IPS-18c (cell line): ENCODE data around the gene TAPT1.

Experiments
- H3K4me3 ChIP-seq: 2 replicates; pipeline ENCODE4 v1.7.0; 2013; ENCODE audit warnings: low read depth, mild to moderate bottlenecking, low read length, moderate library complexity; ENCODE audit not compliant: insufficient read depth
- H3K9me3 ChIP-seq: one replicate; pipeline ENCODE4 v1.6.1; 2013; ENCODE audit warnings: mild to moderate bottlenecking, low read length, moderate library complexity; ENCODE audit not compliant: control insufficient read depth, insufficient read depth

The TAPT1 gene

GRCh38 chr4:16255730-16256129, 29.5 kb upstream of the TAPT1 start:
- Histone ChIP-seq H3K9me3 (no peaks in the 10 kb centered on the region), H3K4me3 (no peak overlapping the region)

DNA sequence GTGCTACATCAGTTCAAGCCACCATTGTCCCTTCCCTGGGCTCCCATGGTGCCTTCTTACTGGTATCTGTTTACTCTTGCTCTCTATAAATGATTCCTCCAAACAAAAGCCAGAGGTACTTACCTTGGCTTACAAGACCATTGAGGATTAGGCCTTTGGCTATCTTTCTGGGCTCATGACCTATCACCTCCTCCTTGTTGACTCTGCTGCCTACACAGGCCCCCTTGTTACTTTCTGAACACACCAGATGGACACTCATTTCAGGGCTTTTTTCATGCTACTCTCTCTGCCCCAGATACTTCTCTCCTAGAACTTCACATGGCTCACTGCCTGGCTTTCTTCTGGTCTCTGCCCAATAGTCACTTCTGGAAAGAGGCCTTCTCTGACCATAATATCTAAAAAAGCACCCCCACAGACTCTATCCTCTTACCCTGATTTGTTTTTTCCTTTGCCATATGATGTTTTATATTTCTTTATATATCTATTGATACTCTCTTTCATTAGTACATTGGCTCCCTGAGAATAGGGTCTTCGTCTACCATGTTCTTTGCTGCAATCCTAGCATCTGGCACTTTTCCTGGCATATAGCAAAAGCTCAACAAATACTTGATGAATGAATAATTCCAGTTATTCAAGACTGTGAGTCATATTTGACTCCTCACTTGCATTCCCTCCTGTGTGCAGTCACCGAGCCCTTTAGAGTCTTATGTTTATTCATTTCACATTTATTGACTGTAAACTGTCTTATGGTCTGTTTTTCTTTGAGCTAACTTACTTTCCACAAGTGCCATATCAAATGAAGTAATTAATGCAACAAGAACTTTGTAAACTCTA, 27.1 kb upstream of the TAPT1 start:
- H3K9me3 ChIP-seq, result no peaks in the 10 kb centered on the region
- H3K4me3 ChIP-seq, result no peak overlapping the region

DNA sequence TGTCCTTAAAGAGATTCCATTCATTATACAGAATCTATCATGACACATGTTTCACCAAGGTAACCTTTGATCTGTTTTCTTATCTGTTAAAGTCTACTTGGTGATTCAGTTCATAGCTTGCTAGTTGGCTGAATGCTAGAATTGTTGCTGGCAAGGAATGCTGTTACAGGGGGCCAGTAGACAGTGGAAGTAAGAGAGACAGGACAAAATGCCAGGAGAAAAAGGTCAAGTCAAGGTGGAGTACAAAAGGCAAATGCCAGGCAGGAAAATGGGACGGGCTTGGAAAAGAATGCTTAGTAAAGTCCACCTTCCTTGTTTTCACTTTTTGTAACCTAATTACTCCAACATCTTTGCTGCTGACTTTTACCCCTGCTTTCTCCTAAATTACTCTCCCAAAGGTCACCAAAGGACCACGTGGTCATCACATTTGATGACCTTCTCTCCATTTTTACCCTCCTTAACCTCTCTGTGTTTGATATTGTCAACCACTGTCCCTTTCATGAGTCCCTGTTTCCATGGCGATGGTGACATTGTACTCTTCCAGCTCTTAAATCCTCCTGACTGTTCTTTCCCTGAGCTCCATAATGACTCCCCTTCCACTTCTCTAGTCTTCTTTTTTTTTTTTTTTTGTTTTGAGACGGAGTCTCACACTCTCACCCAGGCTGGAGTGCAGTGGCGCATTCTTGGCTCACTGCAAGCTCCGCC, 24.5 kb upstream of the TAPT1 start:
- no peak overlapping the region for H3K4me3 ChIP-seq
- H3K9me3 ChIP-seq, result no peaks in the 10 kb centered on the region

- H3K4me3 ChIP-seq, result no peak overlapping the region
- H3K9me3 ChIP-seq, result no peaks in the 10 kb centered on the region
Measured at GRCh38 chr4:16248605-16249004, 22.3 kb upstream of the TAPT1 start.

DNA sequence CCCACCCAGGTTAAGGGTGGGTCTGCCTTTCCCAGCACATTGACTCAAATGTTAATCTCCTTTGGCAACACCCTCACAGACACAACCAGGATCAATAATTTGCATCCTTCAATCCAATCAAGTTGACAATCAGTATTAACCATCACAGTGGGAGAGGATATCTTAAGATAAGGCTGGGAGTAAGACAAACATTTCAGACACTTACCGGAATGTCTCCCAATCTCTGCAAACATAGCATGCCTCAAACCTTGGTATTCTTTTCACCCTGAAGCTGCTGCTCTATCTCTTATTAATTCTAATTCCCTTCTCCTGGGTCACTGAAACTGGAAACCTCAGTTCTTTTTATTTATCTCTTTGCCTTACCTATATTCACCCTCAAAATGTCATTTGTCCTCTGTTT, 19.0 kb upstream of the TAPT1 start:
- Histone ChIP-seq H3K9me3 (no peaks in the 10 kb centered on the region), H3K4me3 (no peak overlapping the region)

GRCh38 chr4:16243285-16243684, 17.0 kb upstream of the TAPT1 start:
- Histone ChIP-seq H3K4me3 (no peak overlapping the region), H3K9me3 (no peaks in the 10 kb centered on the region)

- Histone ChIP-seq H3K9me3 (no peaks in the 10 kb centered on the region), H3K4me3 (no peak overlapping the region)
Measured at GRCh38 chr4:16240300-16240699, 14.0 kb upstream of the TAPT1 start.

GRCh38 chr4:16239086-16239485, 12.8 kb upstream of the TAPT1 start:
- Histone ChIP-seq H3K4me3 (no peak overlapping the region), H3K9me3 (no peaks in the 10 kb centered on the region)

GRCh38 chr4:16238327-16238726, 12.1 kb upstream of the TAPT1 start:
- H3K4me3 ChIP-seq, result no peak overlapping the region
- H3K9me3 ChIP-seq, result no peaks in the 10 kb centered on the region

GRCh38 chr4:16237715-16238114, 11.4 kb upstream of the TAPT1 start:
- no peaks in the 10 kb centered on the region for H3K9me3 ChIP-seq
- H3K4me3 ChIP-seq, result no peak overlapping the region

- Histone ChIP-seq H3K4me3 (no peak overlapping the region), H3K9me3 (no peaks in the 10 kb centered on the region)
Measured at GRCh38 chr4:16236402-16237023, 10.2 kb upstream of the TAPT1 start.

- no peak overlapping the region for H3K4me3 ChIP-seq
- H3K9me3 ChIP-seq, result no peaks in the 10 kb centered on the region
Measured at GRCh38 chr4:16235209-16235608, 8.9 kb upstream of the TAPT1 start.

DNA sequence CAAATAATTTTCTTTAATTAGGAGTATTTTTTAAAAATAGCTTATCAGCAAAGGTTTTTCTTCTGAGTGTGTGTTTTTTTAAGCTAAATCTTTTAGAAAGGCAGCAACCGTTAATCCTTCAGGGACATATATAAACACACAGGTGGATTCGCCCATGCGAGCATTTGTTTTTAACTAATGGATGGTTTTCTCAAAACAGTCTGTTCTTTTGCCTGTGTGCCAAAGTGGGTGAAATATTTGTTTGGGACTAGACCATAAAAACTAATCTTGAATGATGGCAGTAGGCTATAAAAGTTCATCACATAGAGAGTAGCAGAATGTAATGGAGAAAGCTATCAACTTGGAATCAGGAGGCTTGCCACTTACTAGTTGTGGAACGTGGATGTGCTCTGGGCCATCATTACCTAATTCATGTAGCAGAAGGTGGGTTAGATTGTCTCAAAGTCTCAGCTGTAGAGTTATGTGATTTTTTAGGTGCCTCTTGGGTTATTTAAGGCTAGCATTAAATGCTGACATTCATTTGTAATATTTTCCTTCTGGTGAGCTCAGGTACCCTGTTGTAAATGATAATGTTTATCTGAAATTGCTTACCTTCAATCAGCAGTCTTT, 7.4 kb upstream of the TAPT1 start:
- Histone ChIP-seq H3K4me3 (no peak overlapping the region), H3K9me3 (no peaks in the 10 kb centered on the region)

GRCh38 chr4:16231570-16232245, 5.4 kb upstream of the TAPT1 start:
- H3K9me3 ChIP-seq, result no peaks in the 10 kb centered on the region
- no peak overlapping the region for H3K4me3 ChIP-seq

DNA sequence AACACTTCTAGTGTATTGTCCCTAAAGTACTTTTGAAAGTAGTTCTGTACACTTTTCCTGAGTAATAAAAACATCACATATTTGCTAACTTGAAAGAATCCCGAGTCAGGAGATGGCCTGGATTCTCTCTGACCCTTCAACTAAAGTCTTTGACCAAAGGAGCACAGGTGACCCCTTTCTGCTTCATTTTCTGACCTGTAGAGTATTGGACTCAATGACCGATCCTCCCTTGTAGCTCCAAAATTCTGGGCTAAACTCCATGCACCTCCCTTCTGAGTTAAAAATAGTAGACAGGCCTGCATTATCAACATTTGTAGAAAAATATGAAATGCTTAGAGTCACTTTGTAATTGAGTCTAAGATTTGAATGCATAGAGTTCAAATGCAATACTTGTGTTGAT, 4.0 kb upstream of the TAPT1 start:
- Histone ChIP-seq H3K4me3 (no peak overlapping the region), H3K9me3 (no peaks in the 10 kb centered on the region)

DNA sequence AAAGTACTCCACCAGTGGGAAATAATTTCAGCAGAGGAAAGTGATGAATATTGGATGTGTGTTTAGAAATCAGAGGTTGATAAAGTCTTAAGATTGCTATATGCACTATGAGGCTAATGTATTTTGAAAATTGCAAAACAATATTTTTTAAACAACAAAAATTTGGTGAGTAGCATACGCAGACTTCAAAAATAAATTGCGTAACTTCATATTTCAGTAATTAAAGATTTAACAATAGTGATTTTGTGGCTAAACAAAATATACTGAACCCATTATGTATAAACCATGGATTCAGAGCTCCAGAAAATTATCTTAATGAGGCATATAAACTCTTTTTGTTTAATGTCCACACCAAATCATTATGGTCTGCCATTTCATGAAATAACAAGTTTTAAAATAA, 3.3 kb upstream of the TAPT1 start:
- no peak overlapping the region for H3K4me3 ChIP-seq
- H3K9me3 ChIP-seq, result no peaks in the 10 kb centered on the region

GRCh38 chr4:16227462-16227868, 1.2 kb upstream of the TAPT1 start:
- Histone ChIP-seq H3K9me3 (no peaks in the 10 kb centered on the region), H3K4me3 (peak overlapping the region; percentile 91)
